Inferior parietal cortex (tissue), 1 donor: ENCODE measurements around the gene DHX40.
"Not testable (repeated sequence)": the region's sequence is repeated elsewhere in the genome, so short reads cannot be mapped to it uniquely, and the experiment has no call there.

Experiments used
- DNase-seq: peaks from one replicate; pipeline ENCODE4 v3.0.0-alpha.2; 2016; ENCODE audit errors: extremely low spot score

DHX40 gene

DNA sequence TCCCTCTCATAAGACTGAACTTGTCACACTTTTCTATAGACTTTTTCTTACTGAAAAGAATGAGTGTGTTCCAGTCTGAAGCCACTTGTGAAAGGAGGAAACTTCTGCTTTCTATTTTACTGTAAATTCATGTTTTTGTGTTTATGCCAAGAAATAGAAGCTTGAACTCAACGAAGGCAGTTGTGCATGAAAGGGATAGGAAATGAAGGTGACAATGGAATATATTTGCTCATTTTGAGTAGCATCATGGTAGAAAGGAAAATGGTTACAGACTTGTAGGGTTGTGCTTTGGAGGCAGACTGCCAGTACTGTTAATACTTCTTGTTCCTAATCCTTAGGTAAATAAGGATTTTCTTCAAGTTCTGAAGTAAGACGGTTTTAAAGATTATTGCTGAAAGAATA lies 62.4 kb downstream of the DHX40 start:
- no peak for DNase-seq

DNA sequence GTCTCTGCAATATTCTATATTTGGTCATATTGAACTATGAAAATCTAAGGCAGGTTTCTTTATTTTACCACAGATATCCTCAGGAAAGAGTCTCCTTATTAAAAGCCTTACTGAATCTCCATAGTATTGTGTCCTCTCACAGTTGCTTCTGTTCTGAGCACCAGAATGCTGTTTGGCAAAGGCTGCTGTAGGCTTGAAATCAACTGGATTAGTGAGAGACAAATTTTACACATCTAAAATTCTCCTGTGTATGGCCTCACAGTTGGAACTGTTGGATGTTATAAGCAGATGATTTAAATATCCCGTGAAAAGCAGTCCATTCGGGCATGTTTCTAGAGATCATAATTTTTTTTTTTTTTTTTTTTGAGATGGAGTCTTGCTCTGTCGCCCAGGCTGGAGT lies 63.8 kb downstream of the DHX40 start:
- DNase-seq = no peak

DNA sequence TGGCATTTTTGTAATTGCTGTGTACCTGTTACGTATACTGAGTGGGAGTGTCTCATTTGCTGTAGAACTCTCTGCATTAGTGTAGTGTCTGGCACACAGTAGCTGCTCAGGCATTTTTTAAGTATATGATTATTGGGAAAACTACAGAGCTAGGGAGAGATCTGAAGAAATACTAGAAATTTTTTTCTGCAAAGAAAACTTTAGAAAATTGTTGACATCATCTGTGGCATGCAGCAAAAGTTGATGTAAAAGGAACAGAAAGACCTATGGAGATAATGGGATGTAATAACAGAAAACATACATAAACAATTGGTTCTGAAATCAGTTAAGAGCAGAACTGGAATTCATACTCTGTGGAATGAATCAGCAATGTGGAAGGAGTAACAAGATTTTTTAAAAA lies 65.9 kb downstream of the DHX40 start:
- DNase-seq = no peak

DNA sequence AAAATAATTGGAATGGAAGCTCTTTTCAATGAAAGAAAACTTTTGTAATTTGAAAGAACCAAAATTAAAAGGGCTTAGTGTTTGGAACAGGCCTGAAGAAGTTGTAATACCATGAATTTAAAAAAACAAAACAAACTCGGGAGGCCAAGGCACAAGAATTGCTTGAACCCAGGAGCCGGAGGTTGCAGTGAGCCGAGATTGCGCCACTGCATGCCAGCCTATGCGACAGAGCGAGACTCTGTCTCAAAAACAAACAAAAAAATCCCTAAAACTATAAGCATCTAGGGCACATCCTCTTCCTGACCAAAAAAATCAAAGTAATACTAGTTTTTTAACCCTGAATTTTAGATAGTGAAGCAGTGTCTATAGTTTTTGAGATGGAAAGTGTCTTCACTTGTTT lies 67.0 kb downstream of the DHX40 start:
- DNase-seq = no peak

DNA sequence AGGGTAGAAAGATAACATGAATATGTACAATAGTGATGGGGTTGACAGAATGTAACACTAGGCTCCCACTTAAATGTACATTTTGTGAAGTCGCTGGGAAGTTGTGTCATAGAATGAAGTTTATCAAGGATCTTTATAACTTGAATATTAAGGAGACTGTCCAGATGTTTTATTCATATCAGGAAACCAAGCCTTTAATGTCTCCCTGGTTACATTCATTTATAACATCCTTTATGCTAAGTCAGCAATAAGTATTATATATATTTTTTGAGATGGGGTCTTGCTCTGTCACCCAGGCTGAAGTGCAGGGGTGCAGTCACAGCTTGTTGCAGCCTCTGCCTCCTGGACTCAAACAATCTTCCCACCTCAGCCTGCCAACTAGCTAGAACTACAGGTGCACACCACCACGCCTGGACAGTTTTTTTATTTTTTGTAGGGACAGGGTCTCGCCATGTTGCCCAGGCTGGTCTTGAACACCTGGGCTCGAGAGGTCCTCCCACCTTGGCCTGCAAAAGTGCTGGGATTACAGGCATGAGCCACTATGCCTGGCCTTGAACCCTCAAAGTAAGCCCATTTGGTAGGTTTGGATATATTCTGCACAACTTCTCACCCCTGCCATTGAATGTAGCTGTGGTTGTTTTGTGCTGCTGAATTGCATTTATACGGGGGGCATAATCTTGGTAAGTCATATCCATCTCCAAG lies 68.4 kb downstream of the DHX40 start:
- no peak for DNase-seq

DNA sequence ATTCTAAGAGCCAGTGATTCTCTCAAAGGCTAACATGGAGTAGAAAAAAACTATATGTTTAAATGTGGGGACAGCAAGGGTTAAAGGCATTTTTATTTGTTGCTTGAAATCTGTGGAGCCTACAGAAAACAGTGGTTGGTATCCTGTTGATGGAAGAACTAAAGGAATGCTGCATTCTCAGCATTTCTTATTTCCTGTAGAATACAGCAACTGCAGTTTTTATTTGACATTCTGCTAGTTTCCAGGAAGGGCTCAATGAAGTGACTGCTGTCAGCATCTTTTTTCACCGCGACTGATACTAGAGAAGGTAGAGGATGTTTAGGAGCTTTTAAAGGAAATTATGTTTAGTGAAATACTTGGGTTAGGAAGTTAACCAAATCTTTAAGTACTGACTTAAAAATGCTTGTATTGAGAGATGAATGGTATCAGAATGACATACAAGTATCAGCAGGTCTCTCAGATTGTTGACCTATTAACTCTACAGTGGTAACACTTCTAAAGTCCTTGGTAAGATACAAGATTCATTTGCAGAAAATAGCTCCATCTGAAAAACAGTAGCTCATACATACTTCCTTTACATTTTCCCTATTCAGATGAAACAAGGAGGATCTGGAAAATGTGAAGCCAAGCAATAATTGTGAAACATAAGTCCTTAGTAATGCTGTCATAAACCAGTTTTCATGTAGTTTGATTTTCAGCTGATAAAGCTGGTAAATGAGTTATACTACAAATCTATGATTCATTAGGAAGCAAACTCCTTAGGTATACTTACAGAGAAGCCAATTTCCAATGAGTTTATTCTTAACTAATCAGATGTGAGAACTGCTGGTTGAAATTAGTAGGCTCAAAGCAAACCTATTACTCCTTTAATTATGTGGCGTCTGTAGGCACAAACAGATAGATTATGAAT lies 69.5 kb downstream of the DHX40 start:
- no peak for DNase-seq

DNA sequence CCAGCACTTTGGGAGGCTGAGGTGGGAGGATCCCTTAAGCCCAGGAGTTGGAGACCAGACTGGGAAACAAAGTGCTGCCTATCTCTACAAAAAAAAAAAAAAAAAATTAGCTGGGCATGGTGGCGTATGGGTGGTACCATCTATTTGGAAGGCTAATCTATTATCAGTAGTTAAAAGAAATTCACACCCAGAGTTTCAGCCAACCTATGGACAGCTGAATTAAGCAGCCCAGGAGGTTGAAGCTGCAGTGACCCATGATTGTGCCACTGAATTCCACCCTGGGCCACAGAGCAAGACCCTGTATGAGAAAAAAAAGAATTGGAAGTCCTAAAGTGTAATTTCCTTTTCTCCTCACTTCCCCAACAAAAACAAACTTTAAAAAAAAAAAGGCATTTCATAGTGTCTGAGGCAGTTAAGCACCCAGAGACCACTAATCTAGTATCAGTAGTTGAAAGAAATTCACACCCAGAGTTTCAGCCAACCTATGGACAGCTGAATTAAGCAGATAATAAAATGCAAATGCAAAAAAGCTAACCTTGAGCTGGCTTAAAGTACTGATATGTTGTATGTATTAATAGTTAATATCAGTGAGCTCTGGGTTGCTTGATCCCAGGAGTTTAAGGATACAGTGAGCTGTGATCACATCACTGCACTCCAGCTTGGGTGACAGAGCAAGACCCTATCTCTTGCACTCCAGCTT lies 72.4 kb downstream of the DHX40 start:
- no peak for DNase-seq

DNA sequence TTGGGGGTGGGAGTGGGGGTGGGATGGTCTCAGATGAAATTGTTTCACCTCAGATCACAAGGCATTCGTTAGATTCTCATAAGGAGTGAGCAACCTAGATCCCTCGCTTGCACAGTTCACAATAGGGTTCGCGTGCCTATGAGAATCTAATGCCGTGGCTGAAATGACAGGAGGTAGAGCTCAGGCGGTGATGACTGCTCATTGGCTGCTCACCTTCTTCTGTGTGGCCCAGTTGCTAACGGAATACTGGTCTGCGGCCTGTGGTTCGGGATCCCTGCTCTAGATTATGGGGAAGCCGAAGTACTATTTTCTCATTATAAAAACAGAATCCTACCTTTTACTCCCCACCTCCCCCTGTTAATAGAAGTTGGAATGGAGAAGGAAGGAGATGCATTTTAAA lies 73.1 kb downstream of the DHX40 start:
- DNase-seq = no peak

DNA sequence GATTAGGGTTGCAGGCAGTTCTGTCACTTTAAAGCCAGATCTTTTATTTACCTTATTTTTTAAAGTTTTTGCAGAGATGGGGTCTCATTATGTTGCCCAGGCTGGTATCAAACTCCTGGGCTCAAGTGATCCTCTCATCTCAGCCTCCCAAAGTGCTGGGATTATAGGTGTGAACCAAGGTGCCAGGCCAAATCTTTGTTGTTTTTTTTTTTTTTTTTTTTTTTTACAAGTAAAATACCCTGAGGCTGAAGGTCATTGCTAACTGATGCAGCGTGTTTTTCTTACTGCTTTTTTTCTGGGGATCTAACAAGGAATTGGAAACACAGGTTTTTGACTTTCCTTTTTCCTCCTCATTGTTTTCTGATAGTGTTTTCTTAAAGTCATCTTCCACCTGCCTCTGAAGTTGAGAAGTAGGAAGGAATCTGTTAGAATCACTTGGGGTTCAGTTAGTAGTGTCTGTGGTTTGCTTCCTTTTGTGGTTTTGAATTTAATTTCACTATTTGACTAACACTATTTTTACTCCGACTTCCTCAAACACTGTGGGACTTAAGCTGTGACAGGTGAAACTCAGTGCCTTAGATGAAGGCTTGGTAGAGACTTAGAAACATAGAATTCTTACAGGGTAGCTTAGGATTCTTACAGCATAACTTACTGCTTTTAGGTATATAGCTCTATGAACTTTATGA lies 76.5 kb downstream of the DHX40 start:
- no peak for DNase-seq

DNA sequence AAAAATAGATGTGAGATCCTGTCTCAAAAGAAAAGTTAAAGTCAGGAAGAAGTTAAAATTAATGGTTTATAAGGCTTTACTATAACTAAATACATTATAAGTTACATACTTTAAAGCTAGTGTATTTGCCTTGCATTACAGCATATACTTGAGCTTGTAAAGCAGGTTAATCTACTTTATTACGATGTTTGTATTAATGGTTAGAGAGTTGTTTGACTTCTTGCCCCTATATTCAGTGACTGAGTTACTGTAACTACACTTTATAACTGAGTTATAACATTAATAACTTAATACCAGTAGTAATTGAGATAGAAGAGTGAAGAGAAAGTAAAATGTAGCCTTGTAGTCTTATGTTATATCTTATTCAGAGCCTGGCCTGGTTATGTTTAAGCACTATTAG lies 77.2 kb downstream of the DHX40 start:
- DNase-seq = no peak

DNA sequence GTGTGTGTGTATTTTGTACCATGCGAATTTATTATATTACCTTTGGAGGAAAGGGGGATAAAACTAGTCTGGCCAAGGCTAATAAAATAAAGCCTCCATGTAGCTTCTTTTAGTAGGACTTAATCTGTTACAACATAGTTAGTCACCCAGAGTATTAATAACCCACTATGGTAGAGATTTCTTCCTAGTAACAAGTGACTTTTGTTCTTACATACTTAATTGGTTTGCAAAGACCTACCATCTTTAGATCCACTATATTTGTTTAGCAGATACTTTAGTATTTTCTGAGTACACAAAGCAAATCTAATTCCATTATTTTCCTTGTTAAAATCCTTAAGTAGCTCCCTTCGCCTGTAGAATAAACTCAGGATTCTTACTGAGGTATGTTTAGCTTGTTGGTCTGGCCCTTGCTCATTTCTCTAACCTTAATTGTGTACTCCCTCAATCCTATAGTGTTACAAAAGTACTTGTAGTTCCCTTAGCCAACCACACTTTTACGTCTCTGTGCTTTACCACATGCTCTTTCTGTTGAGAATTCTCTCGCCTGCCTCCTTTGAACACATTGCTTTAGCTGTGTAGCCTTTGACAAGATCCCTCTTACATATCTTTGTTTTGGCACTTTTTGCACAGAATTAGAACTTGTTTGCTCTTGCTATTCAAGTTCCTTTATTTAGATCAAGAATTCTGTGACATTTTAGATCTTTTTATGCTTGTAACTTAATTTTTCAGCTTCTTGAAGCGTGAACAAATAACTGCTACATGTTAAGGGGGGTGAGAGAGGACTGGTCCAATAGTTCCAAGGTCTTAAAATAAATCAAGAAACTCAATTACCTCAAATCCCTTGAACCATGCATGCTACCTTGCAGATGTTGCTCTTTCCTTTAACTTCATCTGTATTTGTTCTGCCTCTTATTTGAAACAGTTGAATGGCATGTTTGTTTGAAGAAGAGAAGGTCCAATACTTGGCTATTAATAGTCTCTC lies 78.0 kb downstream of the DHX40 start:
- no peak for DNase-seq

DNA sequence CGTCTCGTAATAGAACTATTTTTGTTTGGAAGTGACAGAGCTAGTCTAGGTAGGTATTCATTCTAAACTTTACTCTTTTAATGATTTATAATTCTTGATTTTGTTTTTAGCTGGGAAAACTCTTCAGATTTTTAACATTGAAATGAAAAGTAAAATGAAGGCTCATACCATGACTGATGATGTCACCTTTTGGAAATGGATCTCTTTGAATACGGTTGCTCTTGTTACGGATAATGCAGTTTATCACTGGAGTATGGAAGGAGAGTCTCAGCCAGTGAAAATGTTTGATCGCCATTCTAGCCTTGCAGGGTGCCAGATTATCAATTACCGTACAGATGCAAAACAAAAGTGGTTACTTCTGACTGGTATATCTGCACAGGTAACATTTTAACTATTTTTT lies 81.9 kb downstream of the DHX40 start:
- DNase-seq = no peak

DNA sequence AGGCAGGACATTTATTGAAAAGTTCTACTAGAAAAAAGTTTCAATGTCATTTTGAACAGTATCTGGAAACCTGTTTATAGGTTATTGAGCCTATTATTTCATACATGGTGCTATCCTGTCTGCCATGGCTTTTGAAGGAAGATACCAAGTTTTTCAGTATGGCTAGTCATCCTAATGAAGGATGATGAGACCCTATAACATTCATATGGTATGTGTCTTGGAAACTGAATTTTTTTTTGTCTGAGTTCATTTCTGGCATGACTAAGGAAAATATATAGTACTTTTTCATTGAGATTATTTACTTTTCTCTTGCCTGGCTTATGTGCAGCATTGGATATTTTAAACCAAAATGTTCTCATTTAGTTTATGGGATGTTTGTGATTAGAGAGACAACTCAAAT lies 84.5 kb downstream of the DHX40 start:
- DNase-seq = no peak

DNA sequence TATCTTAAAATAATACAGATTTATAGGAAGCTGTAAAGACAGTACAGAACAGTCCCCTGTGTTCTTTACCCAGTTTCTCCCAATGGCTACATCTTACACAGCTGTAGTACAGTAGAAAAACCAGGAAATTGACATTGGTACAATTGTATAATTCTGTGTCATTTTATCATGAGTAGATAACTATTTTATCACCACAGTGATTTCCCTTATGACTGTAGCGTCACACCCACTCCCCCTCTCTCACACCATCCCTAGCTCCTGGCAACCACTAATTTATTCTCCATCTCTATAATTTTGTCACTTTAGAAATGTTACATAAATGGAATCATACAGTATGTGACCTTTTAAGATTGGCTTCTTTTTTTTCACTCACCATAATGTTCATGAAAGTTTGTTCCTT lies 85.2 kb downstream of the DHX40 start:
- no peak for DNase-seq

DNA sequence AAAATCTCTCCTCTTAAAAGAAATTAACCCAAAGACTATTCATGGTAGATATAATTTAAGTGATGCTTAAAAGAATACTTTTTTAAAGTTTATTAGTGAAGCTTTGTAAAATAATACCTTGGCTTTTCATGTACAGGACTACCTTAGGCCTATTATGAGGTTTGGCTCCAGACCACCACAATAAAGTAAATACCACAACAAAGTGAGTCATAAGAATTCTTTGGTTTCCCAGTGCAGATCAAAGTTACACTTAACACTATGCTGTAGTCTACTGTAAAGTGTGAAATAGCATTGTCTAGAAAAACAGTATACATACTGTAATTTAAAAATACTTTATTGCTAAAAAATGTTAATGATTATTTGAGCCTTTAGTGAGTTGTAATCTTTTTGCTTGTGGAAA lies 85.9 kb downstream of the DHX40 start:
- no peak for DNase-seq

DNA sequence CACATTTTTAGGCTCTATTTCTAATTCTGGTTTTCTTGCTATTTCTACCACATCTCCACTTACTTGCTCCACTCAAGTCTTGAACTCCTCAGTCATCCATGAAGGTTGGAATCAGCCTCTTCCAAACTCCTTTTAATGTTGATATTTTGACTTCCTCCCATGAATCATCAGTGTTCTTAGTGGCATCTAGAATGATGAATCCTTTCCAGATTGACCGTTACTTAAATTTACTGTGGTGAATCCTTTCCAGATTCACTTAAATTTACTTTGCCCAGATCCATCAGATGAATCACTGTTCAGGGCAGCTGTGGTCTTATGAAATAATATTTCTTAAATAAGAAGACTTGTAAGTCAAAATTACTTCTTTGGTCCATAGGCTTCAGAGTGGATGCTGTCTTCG lies 86.7 kb downstream of the DHX40 start:
- DNase-seq = no peak

DNA sequence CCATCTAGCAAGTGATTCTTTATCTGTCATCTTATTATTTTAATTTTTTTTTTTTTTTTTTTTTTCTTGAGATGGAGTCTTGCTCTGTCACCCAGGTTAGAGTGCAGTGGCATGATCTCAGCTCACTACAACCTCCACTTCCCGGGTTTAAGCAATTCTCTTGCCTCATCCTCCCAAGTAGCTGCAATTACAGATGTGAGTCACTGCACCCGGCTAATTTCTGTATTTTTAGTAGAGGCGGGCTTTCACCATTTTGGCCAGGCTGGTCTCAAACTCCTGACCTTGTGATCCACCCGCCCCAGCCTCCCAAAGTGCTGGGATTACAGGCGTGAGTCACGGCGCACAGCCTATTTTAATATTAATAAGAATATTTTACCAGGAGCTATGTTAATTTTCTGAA lies 91.2 kb downstream of the DHX40 start:
- not testable (repeated sequence) for DNase-seq
